Spleen (tissue), 7 donors: ENCODE data around the gene PLBD2.

Experiments used
- CTCF ChIP-seq, 11 experiments: fragments of 200-600 bp in 7 of 11; fragments of 450-650 bp in 4 of 11; sonication (generic) in 4 of 11; IDR thresholded peaks in 8 of 11; conservative IDR thresholded peaks in 3 of 11; 1 replicate in 7 of 11; 2 replicates in 4 of 11; pipeline versions ENCODE4 v1.4.0 to v1.8.0; 2016 to 2021; ENCODE audit warnings: antibody characterized with exemption in 11 of 11, inconsistent platforms in 4 of 11, mild to moderate bottlenecking in 1 of 11
- POLR2A ChIP-seq, 3 donors: fragments of 450-650 bp; IDR thresholded peaks; one replicate each; pipeline ENCODE4 v1.5.1; 2017; ENCODE audit warnings: antibody characterized with exemption in 3 of 3, mild to moderate bottlenecking in 1 of 3
- donor health status: DM: no; HTN: no; CAD: no; lungs with moderate emphysema.
- donor health status: DM: no; HTN: no; CAD: no.
- donor health status: DM: no; HTN: no; CAD: no.

GRCh38 chr12:113439606-113440030, 81.2 kb downstream of the PLBD2 start:
- TF ChIP-seq POLR2A (IDR thresholded peaks at IDR 0.05) (no peak), CTCF (IDR thresholded peaks at IDR 0.05 in 8 of 11, conservative IDR thresholded peaks at IDR 0.05 in 3 of 11) (peak in 9 of 11 experiments; percentile 14 to 65 (median 54))
